Stimulated activated CD4-positive, alpha-beta T cell treated with anti-CD3 and anti-CD28 coated beads, Interleukin-4, amount 100 ng/mL, for 24 hours (primary cell): ENCODE data around the gene PIK3R4.

Experiments
- DNase-seq: peaks from one replicate; pipeline ENCODE4 v3.0.0-alpha.2; 2020

PIK3R4 gene

GRCh38 chr3:130746246-130747039 is at the start of gene PIK3R4:
PIK3R4 (minus strand) TSS chr3:130746829; CDS start chr3:130745218, 1,611 bp downstream.
- peak; percentile 98 for DNase-seq

GRCh38 chr3:130795396-130795795 is 48.8 kb upstream of the PIK3R4 start:
- DNase-seq: no peak

- DNase-seq: no peak
Observed at GRCh38 chr3:130792246-130792645, 45.6 kb upstream of the PIK3R4 start.

GRCh38 chr3:130789782-130790322 is 43.2 kb upstream of the PIK3R4 start:
- DNase-seq: no peak

GRCh38 chr3:130787422-130788068 is 40.9 kb upstream of the PIK3R4 start:
- DNase-seq: no peak

- DNase-seq: no peak
Observed at GRCh38 chr3:130786306-130786705, 39.7 kb upstream of the PIK3R4 start.

- DNase-seq: no peak
Observed at GRCh38 chr3:130783629-130784028, 37.0 kb upstream of the PIK3R4 start.

GRCh38 chr3:130779486-130779885 is 32.9 kb upstream of the PIK3R4 start:
- no peak for DNase-seq

- DNase-seq: no peak
Observed at GRCh38 chr3:130779031-130779430, 32.4 kb upstream of the PIK3R4 start.

- DNase-seq: no peak
Observed at GRCh38 chr3:130773366-130773765, 26.7 kb upstream of the PIK3R4 start.

GRCh38 chr3:130772129-130772528 is 25.5 kb upstream of the PIK3R4 start:
- no peak for DNase-seq

GRCh38 chr3:130770644-130771043 is 24.0 kb upstream of the PIK3R4 start:
- DNase-seq: no peak

- no peak for DNase-seq
Observed at GRCh38 chr3:130761730-130762311, 15.2 kb upstream of the PIK3R4 start.

- no peak for DNase-seq
Observed at GRCh38 chr3:130760922-130761321, 14.3 kb upstream of the PIK3R4 start.

GRCh38 chr3:130759692-130760338 is 13.2 kb upstream of the PIK3R4 start:
- peak; percentile 65 for DNase-seq

GRCh38 chr3:130758624-130759369 is 12.2 kb upstream of the PIK3R4 start:
- DNase-seq: no peak

- DNase-seq: no peak
Observed at GRCh38 chr3:130757611-130758150, 11.1 kb upstream of the PIK3R4 start.

GRCh38 chr3:130755666-130756065 is 9.0 kb upstream of the PIK3R4 start:
- no peak for DNase-seq

GRCh38 chr3:130748981-130749380 is 2.4 kb upstream of the PIK3R4 start:
- DNase-seq: no peak

GRCh38 chr3:130748467-130748861 is 1.8 kb upstream of the PIK3R4 start:
- no peak for DNase-seq

- DNase-seq: no peak
Observed at GRCh38 chr3:130743354-130743753, 3.3 kb downstream of the PIK3R4 start.

- no peak for DNase-seq
Observed at GRCh38 chr3:130741946-130742610, 4.6 kb downstream of the PIK3R4 start.
